GM18520 (cell line): ENCODE results near the gene ANK3.

ENCODE experiments used
- ATAC-seq: cut with Tn5 transposase; IDR thresholded peaks from one replicate; pipeline ENCODE4 v1.9.1; 2021; ENCODE audit not compliant: unreplicated experiment

The ANK3 gene

GRCh38 chr10:60003651-60004523, 385.8 kb downstream of the ANK3 start:
- no peak for ATAC-seq

DNA sequence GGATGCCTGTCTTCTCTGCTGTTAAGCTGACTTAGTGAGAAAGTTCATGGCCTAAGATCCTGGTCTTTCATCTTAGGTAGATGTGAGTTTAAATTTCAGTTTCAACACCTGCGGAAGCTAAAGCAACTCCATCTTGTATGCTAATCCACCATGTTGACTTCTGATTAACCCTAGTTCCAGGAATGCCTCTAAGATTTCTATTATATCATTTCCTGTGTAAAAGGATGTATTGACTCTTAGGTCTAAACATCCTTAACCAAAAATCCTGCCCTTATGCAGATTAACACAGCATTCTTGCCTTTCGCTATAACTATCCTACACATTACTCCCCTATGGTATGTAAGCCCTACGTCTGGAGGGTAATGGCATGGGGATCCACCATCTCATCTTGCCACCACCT, 388.9 kb downstream of the ANK3 start:
- ATAC-seq: no peak

GRCh38 chr10:59997827-59998525, 391.7 kb downstream of the ANK3 start:
- ATAC-seq: no peak

DNA sequence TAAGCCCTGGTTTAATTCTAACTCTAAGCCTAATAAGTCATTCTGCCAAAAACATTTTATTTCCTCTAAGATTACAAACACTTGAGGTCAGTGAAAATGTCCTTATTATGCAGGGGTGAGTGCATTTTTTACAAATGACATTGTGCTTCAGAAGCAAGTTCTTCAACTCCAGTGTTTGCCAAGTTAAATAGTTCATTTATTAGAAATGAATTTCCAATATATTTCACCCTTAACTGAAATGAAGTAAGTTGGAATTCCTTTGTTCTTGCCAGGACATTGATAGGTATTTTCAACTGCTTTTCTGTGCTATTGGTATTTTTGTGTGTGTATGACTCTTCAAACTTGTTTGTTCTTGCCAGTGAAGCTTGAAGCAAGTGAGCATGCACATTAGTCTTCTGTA, 393.8 kb downstream of the ANK3 start:
- no peak for ATAC-seq

GRCh38 chr10:59993931-59994330, 395.7 kb downstream of the ANK3 start:
- no peak for ATAC-seq

DNA sequence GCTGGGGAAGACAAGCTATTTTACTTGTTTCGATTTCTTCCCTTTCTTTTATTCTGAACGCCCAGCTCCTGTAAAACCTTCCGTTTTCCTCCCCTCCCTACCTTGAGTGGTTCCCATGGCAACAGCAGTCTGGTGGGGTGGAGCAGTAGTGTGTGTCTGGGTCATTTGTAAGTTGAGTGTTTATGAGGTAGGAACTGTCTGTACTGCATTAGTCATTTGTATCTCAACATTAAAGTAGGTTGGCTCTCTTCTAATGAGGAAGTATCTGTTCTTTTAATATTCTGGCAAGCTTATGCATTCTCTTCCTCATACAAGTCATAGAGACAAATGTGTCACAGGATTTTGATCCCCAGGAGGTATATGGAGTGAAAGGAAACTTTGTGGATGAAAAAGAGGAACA, 398.0 kb downstream of the ANK3 start:
- no peak for ATAC-seq

DNA sequence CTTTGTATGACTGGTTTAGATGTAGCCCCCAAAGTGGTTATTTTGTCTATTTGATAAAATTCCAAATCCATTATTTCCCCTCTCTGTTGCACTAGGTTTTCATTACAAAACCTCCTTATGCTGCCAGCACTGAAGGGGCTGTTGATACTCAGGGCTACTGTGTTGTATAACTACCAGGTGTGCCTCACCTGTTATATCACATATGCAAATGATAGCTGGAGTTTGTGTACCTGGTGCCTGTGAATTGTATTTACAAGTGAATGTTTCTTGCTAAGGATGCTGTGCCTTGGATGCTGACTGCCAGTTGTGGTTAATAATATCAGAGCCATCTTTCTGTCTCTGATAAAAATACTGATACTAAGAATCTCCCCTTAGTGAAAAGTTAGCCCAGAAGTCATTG, 398.6 kb downstream of the ANK3 start:
- no peak for ATAC-seq

DNA sequence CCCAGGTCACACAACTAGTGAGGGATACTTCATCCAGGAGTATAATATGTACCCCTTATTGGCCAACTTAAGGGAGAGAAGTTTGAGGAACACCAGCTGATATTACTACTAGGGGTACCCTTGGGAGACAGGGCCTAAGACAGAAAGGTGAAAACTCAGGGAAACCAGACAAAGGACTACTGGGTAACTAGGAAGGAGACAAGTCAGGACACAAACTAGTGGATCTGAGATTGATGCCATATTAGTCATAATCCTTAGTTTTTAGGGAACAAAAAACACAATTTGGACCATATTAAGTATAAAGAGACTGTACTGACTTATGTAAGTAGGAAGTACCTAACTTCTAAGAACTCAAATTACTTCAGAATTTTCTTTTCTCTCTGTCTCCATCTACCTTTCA, 404.0 kb downstream of the ANK3 start:
- ATAC-seq: no peak

GRCh38 chr10:59984415-59984814, 405.3 kb downstream of the ANK3 start:
- no peak for ATAC-seq

GRCh38 chr10:59980356-59980755, 409.3 kb downstream of the ANK3 start:
- no peak for ATAC-seq

DNA sequence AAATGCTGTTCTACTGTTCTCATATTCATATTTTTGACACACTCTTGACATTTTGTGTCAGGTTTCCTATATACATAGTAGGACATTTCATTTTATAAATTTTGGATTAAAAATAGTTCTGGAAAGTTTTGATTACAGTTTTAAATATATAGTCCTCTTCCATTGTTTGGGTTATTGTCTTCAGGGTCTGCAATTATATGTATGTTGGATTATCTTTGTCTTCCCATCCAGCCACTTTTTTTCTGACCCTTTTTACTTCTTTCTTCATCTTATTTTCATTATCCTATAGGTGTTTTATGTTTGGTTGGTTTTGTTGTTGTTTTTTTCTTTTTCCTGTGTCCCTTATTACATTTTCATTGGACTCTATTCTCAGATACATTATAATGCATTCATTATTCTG, 412.2 kb downstream of the ANK3 start:
- ATAC-seq: no peak

DNA sequence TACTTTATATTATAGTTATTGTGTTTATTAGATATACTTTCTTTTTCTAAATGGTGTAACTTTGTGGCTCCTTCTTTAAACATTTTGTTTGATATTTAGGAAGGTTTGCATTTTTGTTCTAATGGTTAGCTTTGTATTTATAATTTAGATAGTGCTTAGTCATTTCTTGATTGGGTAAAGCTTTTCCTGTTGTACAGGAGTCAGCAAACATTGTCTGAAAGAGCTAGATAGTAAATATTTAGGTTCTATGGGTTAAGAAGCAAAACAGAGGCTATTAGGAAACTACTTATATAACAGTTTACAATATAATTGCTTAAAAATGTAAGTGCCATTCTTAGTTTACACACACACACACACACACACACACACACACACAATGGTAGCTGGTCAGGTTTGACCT, 412.8 kb downstream of the ANK3 start:
- no peak for ATAC-seq
